Measurements from ENCODE around the gene MTUS2. TPM values are rescaled to one million over a fixed set of nuclear protein-coding genes. Genes with fewer than 3 reads are reported as not detected.

MTUS2 gene
- total RNA-seq, result not detected
- long read RNA-seq, result 0 reads

GRCh38 chr13:28820099-28821051 is at the start of gene MTUS2:
Gene MTUS2, plus strand, starts transcription at chr13:28820339.
- DNase-seq (ENCODE audit: low spot score), result no peak

- DNase-seq (ENCODE audit: low spot score), result no peak
Measured at GRCh38 chr13:28778308-28779215, 41.6 kb upstream of the MTUS2 start.

GRCh38 chr13:28792992-28793391 is 27.1 kb upstream of the MTUS2 start:
- DNase-seq (ENCODE audit: low spot score), result no peak

- no peak for DNase-seq (ENCODE audit: low spot score)
Measured at GRCh38 chr13:28794396-28794795, 25.7 kb upstream of the MTUS2 start.

DNA sequence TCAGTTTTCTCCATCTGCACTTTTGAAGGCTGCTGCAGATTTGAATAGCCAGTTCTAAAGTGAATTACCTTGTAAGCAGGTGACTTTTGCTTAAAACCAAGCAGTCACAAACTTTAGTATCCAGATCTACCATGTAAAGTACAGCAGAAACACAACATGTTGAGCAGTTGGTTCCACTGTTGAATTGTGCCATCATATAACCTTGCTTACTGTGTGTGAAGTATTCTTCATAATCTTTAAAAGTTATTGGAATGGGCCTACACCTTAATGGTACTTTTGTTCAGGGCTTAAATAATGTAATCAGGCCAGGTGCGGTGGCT is 23.2 kb upstream of the MTUS2 start:
- DNase-seq (ENCODE audit: low spot score), result no peak

DNA sequence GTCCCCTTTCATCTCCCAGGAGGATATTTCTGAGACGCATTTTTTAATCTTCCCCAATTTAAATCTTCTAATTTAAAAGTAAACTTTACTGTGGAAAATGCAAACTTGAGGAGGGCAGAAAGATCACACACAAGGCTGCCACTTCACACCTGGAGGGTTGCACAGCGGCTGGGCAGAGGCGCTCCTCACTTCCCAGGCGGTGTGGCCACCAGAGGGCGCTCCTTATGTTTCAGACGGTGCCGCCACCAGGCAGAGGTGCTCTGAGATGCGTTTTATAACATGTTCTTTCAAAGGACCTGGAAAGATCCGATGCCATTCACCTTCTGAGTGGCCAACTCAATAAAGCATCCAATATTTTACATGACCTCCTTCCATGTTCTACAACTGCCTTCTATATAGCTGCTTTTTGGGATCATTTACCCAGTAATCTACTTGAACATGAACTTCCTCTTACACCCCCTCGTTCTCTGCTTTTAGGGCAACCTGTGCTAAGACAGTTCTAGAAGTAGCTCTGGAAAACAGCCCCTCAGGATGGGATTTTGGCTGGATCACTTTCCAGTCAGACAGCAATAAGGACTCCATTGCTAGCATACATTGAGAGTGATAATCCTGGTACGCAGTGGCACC is 14.8 kb upstream of the MTUS2 start:
- no peak for DNase-seq (ENCODE audit: low spot score)

GRCh38 chr13:28817204-28817603 is 2.9 kb upstream of the MTUS2 start:
- no peak for DNase-seq (ENCODE audit: low spot score)

DNA sequence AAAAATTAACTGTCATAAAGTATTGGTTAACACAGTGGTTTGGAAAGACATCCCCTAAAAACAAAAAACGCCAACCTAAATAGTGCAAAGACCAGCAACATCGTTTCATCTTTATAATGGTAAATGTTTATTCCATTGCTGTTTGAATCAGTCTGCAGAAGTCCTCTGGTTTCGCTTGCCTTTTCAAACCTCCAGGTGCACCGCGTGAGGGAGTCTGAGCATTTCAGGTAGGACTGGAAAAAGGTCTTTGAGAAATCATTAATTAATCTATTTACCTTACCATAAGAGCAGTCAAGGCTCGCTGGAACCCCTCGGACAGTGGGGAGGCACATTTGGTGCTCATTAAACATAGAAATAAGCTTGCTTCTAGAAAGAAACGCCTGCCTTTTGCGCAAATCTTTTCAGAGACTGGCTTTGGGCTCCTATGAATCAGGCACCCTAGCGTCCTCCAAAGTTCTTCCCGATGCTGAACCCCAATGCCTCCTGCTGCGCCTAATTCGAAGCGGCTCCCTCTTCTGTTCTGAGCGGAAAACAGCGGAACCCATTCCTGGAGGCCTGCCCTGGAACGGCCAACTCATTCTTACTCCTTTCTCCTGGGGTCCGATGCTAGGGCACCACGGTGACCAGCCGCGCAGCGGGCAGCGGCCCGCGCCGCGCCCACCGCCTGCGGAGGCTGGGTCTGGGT is 951 bp upstream of the MTUS2 start:
- DNase-seq (ENCODE audit: low spot score), result no peak

DNA sequence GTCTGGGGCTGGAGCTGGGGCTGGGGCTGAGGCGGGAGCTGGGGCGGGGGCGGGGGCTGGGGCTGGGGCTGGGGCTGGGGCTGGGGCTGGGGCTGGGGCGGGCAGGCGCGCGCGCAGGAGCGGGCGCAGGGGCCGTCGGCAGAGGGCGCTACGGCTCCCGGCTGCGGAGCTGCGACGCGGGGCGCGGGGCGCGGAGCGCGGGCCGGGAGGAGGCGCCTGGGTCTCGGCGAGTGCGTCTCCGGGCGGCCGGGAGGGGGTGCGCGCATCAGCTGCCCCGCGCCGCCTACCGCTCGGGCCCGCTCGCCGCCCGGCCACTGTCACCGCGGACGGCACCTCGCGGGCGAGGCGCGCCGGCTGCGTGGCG is 422 bp upstream of the MTUS2 start:
- no peak for DNase-seq (ENCODE audit: low spot score)

- DNase-seq (ENCODE audit: low spot score), result no peak
Measured at GRCh38 chr13:28822151-28822550, 2.0 kb downstream of the MTUS2 start.

DNA sequence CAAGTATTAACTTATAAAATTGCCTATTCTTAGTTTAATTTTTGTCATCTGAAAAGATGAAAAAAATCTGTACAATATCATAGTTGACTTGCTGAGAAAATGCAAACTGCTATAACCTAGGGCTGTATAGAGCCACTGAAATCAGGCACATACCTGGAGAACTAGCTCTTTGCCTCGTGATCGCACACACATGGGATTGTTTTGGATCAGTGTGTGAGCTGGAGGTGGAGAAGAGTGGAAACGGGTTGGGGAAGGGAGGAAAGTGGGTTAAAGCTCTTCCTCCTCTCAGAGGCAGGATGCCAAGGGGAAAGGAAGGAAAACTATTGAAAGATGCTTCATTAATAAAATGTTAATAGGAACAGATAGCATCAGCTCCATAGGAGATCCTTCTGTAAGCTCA is 2.7 kb downstream of the MTUS2 start:
- no peak for DNase-seq (ENCODE audit: low spot score)

DNA sequence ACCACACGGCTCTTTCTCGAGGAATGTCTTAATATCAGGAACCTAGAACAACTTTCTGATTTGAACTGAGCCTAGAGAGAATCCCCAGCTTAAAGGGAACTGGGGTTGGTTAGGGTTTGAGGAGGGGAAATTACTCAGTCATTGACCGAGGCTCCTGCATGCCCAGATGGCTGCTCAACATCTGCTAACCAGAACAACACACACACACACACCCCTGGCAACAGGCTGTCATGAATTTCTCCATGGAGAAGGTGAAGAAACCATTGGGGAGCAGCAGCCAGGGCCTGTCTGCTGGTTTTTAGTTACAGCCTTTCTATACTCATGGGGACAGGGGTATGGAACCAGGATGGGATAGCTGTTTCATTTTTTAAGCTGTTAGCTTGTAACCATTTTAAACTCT is 5.2 kb downstream of the MTUS2 start:
- no peak for DNase-seq (ENCODE audit: low spot score)

DNA sequence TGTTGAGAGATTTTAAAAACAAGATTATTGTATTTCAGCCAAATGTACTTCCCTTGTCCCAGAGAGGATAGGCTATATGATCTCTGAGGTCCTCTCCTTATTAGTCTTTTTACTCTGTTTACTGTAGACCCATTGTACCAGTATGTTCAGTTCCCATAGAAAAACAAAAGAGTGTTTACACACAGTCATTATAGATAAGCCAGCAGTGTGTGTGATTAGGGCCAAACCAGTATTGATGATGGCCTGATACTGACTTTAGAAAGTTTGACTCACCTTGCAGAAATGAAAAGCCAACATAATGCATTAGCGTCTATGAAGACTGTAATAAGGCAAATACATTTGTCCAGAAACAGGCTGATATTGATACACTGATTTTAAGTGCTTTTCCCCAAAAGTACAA is 6.2 kb downstream of the MTUS2 start:
- no peak for DNase-seq (ENCODE audit: low spot score)

GRCh38 chr13:28830580-28830979 is 10.4 kb downstream of the MTUS2 start:
- DNase-seq (ENCODE audit: low spot score), result no peak

GRCh38 chr13:28831117-28831516 is 11.0 kb downstream of the MTUS2 start:
- DNase-seq (ENCODE audit: low spot score), result no peak

DNA sequence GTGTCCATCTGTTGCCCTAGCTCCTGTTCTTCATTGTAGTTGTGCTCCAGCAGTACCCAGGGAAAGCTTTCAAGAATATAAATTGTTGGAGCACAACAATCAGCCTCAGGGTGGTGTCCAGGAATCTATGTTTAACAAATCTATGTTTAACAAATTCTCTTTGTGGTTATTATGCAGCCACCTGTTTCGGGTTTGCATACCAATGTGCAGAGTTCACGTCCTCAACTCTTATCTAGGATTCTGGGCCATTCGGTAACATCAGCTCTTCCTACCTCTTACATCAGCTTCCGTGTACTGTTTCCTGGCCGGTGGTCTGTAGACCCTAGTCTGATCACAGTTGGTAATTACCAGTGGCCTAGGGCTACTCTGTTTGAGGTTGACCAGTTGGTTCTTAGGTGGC is 17.0 kb downstream of the MTUS2 start:
- no peak for DNase-seq (ENCODE audit: low spot score)

GRCh38 chr13:28843639-28844038 is 23.5 kb downstream of the MTUS2 start:
- DNase-seq (ENCODE audit: low spot score), result no peak

DNA sequence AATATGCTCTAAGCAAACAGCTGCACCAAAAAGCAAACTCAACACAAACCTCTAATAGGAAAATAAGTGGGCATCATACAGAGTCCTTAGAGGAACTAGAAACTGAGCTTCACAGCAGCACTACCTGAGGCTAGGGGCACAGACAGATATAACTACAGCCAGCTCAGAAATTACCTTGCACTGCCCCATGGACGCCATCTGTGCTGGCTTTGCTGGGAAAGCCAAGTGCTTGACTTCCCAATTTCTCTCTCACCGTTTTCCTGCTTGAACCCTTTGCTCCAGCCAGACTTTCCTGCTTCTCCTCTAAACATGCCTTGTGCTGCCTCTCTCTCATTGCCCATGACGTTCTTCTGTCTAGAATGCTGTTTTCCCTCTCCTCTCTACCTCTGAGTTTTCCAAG is 29.3 kb downstream of the MTUS2 start:
- DNase-seq (ENCODE audit: low spot score), result no peak

- no peak for DNase-seq (ENCODE audit: low spot score)
Measured at GRCh38 chr13:28850226-28850625, 30.1 kb downstream of the MTUS2 start.

DNA sequence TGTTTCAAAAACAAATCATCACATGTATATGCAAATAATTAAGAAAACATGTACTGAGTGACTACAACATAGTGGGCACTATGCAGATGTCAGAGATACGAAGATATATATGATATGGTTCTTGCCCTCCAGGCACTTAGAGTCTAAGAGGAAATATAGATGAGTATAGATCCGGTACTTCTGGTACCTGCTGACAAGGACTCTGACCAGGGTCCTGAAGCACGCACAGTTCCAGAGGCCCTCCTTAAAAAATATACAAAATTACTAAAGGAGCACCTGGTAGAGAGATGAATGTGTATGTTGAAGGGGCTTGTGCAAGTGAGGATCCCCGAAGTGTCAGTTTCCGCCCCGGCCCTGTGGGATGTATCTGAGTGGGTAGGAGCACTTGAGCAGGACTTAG is 31.3 kb downstream of the MTUS2 start:
- DNase-seq (ENCODE audit: low spot score), result no peak

DNA sequence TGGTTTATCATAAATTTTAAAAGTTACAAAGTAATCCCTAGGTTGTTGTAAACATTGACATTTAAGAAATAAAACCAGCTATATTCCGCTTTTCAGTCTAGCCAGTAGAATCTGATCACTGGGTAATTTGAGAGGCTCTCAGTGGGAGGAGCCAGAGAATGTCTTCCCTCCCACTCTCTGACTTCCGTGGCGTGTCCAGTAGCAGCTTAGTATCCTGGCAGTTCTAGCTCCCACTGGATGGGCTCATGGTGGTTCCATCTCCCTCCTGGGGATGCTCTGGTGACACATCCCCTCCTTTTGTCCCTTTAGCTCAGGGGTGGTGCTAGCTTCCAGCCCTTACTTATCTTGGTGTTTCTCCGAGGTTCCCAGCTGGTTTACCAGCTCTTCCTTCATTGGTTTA is 34.5 kb downstream of the MTUS2 start:
- DNase-seq (ENCODE audit: low spot score), result no peak
